GM19328 (cell line): ENCODE measurements around the gene TPRX2.
"Not testable (repeated sequence)": the region's sequence is repeated elsewhere in the genome, so short reads cannot be mapped to it uniquely, and the experiment has no call there.

ENCODE experiments used
- ATAC-seq: cut with Tn5 transposase; IDR thresholded peaks from one replicate; pipeline ENCODE4 v1.9.1; 2021; ENCODE audit warnings: mild to moderate bottlenecking, moderate library complexity; ENCODE audit not compliant: unreplicated experiment

The TPRX2 gene, protein sequence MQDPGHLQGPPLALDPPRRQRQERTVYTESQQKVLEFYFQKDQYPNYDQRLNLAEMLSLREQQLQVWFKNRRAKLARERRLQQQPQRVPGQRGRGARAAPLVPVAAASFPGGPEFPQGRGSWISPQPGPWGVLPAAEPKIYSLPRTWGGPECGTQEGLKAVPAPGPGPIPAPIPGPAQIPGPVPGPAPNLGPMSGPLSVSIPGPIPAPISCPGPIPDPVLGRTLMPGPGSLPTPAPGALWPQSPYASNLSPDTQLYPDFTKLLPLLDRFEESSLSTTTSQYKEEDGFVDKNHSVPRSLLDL

DNA sequence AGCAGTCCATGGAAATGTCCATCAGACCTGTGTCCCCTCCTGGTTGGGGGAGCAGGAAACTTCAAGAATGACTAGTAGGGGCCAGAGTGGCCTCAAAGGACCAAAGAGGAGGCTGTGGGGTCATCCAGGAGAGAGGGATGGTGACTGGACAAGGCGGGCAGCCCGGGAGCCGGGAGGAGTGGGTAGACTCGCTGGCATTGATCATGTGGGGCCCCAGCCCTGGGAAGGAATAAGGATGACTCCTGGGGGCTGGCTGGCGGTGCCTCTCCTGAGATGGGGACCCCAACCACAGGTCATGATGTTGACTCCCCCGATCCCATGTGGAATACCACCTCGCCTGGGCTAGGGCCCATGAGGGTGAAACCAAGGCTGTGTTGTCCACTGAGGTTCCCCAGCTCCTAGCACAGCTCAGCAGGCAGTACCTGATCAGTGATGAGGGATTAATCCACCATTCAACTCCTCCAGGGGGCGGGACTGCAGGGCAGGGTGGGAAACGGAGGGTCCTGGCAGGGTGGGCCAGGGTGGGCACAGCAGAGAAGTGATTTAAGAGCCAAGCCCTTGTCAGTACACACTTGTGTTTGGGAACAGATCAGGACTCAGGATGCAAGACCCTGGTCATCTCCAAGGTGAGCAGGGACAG is at the start of gene TPRX2:
TSS of gene TPRX2 (plus strand) at position 590 of the 640 bp plus-strand sequence. CDS start at position 602, 12 bp downstream.
- not testable (repeated sequence) for ATAC-seq

DNA sequence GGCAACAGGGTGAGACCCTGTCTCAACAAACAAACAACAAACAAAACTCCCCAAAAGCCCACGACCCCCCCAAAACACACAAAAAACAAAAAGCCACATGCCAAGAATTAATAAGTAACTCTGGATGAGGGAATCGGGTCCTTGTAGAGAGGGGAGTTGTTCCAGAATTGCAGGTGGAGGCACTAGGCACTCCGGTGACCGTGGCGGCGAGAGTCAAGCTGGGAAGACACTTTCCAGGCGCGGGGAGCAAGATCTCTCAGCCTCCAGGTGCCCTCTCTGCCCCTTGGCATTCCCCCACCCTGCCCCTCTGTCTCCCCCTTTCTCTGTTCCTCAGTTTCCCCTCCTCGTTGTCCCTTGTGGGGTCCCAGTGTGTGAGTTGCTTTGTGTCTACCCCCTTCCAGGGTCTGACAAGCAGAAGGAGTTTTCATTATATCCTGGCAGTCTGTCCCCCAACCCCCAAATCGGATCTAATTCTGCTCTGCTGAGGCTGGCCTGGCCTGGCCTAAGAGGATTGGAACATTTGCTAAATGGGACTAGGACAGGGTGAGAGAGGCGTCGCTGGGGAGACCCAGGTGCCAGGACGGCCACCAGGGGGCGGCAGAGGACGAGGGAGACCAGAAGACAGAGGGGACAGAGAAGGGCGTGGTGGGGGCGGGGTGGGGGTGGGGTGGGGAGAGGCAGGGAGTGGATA is 45.6 kb upstream of the TPRX2 start:
- no peak for ATAC-seq

DNA sequence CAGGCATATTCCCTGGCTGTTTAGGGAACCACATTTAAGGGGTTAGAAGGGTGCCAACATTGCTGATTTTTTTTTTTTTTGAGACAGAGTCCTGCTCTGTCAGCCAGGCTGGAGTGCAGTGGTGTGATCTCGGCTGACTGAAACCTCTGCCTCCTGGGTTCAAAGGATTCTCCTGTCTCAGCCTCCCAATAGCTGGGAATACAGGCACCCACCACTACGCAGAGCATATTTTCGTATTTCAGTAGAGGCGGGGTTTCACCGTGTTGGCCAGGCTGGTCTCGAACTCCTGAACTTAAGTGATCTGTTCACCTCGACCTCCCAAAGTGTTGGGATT is 45.1 kb upstream of the TPRX2 start:
- no peak for ATAC-seq

DNA sequence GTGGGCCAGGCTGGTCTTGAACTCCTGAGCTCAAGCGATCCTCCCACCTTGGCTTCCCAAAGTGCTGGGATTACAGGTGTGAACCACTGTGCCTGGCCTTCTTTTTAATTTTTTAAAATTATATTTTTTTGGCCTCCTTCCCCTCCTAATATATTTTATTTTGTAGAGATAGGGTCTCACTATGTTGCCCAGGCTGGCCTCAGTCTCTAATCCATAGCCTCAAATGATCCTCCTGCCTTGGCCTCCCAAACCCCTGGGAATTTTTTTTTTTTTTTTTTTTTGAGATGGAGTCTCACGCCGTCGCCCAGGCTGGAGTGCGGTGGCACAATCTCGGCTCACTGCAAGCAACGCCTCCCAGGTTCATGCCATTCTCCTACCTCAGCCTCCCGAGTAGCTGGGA is 42.8 kb upstream of the TPRX2 start:
- not testable (repeated sequence) for ATAC-seq

DNA sequence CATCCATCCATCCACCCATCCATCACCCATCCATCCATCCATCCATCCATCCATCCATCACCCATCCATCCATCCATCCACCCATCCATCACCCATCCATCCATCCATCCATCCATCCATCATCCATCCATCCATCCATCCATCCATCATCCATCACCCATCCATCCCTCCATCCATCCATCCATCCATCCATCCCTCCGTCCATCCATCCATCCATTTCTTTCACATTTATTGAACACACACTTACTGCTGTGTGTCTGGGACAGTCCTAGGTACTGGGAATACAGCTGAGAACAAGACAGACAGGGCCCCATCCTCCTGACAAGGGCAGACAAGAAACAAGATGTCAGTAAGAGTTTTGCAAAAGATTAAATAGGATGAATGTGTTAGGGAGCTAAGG is 40.8 kb upstream of the TPRX2 start:
- ATAC-seq = not testable (repeated sequence)

DNA sequence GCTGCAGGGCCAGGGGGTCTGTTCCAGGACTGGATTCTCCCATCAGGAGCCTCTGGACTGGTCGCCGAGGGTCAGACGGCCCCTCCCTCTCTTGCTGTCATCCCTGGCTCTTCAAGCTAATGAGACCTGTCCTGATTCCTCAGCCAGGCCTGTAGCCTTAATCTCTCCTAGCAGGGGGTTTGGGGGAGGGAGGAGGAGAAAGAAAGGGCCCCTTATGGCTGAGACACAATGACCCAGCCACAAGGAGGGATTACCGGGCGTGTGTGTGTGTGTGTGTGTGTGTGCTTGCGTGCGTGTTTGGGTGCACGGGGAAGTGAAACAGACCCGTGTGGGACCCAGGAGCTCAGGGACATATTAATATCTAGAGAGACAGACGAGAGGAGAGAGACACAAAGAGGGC is 39.2 kb upstream of the TPRX2 start:
- ATAC-seq = no peak

DNA sequence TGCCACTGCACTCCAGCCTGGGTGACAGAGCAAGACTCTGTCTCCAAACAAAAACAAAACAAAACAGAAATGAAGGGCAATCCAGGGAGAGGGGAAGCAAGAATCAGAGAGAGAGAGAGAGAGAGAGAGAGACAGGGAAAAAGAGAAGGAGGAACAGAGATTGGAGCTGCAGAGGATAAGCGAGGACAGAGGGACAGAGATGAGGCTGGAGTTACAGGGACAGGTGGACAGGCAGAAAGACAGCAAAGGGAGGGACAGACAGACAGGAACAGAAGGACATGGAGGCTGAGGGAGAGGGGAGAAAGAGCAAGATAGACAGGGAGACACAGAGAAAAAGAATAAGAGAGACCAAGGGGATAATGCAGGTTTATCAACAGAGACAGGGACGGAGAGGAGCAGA is 38.6 kb upstream of the TPRX2 start:
- no peak for ATAC-seq

DNA sequence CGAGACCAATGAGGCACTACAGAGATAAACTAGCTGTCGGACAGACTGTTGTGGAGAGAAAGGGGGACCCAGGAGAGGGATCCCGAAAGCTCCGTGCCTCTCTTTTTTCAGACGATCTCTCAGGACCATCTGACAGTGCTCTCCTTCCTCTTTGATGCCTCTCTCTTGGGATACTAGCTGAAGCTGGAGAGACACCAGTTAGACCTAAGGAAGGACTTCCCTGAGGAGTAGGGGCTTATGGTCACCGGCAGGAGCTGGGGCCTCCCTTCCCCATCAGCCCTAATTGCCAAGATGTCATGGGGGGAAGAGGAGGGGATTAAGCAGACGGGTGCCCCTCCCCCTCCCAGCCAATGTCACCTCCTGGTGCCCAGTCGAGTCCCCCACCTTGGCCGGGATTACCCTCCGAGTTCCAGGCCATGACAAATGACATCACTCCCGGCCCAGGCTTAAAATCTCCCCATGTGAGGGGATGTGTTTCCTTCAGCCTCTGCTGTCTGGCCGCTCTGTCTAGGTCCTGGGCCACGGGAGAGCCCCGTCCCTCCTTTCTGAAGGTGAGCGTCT is 37.5 kb upstream of the TPRX2 start, which contains the start of gene CRX:
TSS of gene CRX (plus strand) at position 478 of the 561 bp plus-strand sequence. CDS start 12,507 bp downstream, outside the sequence.
- no peak for ATAC-seq

DNA sequence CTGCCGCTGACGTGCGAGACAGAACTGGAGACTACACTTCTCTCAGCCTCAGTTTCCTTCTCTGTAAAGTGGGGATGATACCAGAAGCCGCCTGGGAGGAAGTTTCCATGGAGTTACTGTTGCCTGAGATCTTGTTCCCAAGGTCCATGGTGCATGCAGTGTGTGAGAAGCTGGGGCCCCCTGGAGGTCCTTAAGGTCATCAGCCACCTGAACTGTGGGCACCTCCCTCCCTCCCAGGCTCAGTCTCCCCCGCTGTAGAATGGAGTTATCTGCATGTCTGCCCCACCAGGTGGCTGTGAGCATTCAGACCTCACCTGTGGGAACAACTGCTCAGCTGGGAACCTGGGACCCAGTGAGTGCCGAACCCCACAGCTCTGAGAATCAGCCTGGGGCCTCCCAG is 34.6 kb upstream of the TPRX2 start:
- no peak for ATAC-seq

DNA sequence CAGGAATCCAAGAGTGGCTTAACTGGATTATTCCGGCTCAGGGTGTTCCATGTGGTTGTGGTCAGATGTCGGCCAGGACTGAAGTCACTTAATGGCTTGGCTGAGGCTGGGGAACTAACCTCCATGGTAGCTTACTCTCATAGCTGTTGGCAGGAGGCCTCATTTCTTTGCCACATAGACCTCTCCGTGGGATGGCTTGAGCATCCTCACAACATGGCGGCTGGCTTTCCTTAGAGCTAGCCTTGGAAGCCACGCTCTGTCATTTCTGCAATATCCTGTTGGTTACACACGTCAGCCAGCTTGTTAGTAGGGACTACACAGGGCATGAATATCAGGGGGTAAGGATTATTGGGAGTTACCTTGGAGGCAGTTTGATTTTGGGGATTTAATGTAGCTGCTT is 32.2 kb upstream of the TPRX2 start:
- ATAC-seq = no peak

DNA sequence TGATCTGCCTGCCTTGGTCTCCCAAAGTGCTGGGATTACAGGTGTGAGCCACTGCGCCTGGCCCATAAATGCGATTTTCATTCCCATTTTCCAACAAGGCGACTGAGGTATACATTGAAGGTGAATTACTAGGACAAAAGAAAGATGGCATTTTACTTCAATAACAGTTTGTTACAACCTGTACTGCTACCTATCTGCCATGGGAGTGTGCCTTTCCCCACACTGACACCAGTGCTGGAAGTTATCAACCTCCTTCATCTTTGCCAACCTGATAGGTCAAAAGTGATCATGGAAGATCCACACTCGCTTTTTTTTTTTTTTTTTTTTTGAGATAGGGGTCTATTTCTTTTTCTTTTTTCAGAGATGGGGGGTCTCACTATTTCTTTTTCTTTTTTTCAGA is 26.3 kb upstream of the TPRX2 start:
- no peak for ATAC-seq

DNA sequence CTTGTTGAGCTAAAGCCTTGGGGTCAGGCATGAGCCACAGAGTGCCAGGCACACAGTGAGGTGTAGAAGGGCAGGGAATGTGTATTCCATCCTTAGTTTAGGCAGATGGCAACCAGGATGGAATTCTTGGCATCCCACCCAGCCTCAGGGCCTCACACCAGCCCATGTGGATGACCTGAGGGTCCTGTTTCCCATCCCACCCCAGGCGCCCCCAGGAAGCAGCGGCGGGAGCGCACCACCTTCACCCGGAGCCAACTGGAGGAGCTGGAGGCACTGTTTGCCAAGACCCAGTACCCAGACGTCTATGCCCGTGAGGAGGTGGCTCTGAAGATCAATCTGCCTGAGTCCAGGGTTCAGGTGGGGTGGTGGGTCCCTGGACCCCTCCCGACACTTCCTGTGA is 23.0 kb upstream of the TPRX2 start:
- no peak for ATAC-seq

DNA sequence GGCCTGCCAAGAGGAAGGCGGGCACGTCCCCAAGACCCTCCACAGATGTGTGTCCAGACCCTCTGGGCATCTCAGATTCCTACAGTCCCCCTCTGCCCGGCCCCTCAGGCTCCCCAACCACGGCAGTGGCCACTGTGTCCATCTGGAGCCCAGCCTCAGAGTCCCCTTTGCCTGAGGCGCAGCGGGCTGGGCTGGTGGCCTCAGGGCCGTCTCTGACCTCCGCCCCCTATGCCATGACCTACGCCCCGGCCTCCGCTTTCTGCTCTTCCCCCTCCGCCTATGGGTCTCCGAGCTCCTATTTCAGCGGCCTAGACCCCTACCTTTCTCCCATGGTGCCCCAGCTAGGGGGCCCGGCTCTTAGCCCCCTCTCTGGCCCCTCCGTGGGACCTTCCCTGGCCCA is 19.6 kb upstream of the TPRX2 start:
- ATAC-seq = no peak

DNA sequence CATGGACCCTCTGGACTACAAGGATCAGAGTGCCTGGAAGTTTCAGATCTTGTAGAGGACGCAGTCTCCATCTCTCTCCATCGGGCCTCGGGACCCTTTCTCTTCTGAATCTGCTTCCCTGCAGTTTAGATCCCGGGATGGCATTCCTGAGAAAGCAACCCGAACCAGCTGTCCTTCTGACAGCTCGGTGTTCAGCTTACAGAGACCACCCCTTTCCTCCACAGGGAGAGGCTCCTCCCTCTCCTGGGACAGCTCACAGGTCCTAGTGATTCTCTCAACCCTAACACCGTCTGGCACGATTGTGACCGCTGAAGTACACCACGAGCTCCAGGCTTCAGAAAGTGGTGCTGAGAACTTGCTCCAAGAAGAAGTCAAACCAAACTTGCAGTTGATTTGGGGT is 19.1 kb upstream of the TPRX2 start:
- no peak for ATAC-seq

DNA sequence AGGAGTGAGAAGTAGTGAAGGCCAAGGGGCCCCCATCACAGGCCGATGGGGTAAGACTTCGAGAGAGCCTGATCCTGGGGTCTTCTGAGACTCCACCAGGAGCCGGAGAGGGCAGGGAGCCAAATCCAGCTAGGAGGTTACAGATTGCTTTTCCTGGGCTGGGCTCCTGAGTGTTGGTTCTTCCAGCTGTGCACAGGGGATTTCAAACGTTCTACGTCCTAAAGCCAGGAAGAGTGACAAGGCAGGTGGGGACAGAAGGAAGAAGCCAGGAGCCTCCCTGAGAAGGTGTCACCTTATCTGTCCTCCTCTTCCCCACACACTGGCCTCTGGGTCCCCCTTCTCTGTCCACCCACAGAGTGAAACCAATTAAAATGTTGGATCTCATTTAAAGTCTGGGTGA is 16.1 kb upstream of the TPRX2 start:
- no peak for ATAC-seq

DNA sequence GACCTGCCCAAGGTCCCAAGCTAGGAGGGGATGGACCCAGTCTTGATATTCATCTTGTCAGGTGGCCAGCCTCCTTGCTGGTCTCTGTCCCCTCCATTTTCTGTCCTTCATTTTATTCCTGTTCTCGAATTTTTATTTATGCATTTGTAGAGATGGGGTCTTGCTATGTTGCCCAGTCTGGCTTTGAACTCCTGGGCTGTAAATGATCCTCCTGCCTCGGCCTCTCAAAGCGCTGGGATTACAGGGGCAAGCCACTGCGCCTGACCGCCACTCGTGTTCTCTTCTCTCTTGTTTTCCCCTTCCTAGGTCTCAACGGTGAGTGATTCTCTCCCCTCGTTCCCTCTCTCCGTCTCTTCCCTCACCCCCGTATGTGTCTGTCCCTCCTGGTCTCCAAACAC is 10.6 kb upstream of the TPRX2 start:
- no peak for ATAC-seq

DNA sequence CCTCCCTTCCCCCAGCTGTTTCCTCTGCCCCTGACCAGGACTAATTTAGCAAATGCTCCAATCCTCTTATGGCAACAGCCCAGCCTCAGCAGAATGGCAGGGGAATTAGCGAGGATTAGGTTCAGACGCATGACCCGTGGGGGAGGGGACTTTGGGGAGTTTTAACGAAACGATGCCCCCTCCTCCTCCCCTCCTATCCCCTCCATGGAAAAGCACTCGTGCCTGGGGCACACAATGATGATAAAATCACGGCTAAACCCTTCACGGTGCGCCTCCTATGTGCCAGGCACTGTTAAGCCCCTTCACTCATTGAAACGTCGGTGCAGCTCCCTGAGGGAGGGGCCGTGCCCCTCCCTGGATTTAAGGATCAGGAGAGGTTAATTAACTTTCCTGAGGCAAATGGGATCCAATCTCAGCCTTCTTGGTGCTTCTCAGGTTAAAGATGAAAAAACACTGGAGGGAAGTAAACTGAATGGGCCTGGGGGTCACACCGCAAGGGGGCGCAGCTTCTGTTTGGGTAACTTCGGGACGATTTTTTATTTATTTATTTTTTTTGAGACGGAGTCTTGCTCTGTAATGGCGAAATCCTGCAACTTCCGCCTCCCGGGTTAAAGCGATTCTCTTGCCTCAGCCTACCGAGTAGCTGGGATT is 10.1 kb upstream of the TPRX2 start:
- ATAC-seq = no peak

DNA sequence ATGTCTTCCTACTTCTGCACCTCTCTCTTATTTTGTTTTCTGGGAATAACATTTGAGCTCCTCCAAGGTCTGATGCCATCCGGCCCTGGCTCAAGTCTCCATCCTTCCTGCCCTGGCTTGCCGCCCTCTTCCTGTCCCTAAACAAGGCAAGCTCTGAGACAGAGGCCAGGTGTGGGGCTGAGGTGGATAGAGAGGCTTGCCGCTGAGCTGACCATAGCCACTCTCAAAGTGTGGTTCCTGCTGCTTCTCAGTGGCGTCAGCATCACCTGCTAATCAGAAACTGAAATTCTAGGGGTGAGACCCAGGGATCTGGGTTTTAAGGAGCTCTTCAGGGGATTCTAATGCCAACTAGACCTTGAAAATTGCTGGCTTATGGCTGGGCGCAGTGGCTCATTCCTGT is 6.0 kb upstream of the TPRX2 start:
- ATAC-seq = no peak

DNA sequence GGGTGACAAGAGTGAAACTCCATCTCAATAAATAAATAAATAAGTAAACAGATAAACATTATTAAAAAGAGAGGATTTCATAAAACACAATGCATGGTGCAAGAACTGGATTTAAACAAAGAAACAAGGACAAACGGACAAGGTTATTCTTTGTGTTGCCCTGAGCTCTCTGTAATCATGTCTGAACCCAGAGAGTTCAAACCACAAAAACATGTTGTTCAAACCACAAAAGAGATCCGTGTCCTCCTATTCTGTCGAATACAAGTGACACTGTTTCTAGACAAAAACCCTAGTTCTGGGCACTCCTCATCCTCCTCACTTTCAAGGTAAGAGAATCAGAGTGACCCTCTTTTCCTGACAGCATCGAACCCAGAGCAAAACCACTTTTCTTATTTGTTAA is 4.6 kb upstream of the TPRX2 start:
- ATAC-seq = no peak

DNA sequence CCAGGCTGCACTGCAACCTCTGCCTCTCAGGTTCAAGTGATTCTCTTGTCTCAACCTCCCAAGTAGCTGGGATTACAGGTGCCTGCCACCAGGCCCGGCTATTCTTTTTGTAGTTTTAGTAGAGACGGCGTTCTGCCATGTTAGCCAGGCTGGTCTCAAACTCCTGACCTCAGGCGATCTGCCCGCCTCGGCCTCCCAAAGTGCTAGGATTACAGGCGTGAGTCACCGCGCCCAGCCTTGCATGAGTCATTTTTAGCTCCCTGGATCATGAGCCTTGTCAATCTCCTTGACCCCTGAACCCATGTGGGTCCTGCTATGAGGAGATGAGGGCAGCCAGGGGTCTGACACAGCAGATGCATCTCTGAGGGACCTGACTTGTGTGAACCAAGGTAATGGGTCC is 804 bp upstream of the TPRX2 start:
- ATAC-seq = not testable (repeated sequence)

DNA sequence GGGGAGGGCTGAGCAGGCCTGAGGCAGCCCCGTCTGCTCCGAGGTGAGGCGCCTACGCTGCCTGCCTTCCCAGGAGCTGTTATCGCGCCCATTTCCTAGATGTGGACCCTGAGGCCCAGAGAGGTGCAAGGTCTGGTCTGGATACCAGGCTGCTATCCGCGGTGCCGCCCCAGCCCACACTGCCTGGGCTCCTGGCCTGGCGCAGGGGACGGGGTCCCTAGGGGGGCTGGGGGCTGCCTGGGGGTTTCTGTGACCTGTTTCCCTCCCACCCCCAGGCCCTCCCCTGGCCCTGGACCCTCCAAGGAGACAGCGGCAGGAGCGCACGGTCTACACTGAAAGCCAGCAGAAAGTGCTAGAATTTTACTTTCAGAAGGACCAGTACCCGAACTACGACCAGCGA is 803 bp downstream of the TPRX2 start:
- not testable (repeated sequence) for ATAC-seq
